GM19452 (cell line): ENCODE measurements around the gene ISOC2.
"Not testable (repeated sequence)": the region's sequence is repeated elsewhere in the genome, so short reads cannot be mapped to it uniquely, and the experiment has no call there.

Experiments used
- ATAC-seq: cut with Tn5 transposase; IDR thresholded peaks from one replicate; pipeline ENCODE4 v1.9.1; 2021; ENCODE audit not compliant: unreplicated experiment

The ISOC2 gene

GRCh38 chr19:55418185-55418584, 43.3 kb downstream of the ISOC2 start:
- ATAC-seq: no peak

GRCh38 chr19:55410168-55410567, 51.3 kb downstream of the ISOC2 start:
- no peak for ATAC-seq

- not testable (repeated sequence) for ATAC-seq
These were observed 52.3 kb downstream of the ISOC2 start for GRCh38 chr19:55409179-55409578.

- ATAC-seq: no peak
These were observed 52.9 kb downstream of the ISOC2 start for GRCh38 chr19:55408533-55408872.

GRCh38 chr19:55407800-55408532, 53.5 kb downstream of the ISOC2 start:
- peak; percentile 79 for ATAC-seq

GRCh38 chr19:55407550-55407799, 54.0 kb downstream of the ISOC2 start, which contains the start of gene UBE2S:
Gene UBE2S (minus strand): TSS chr19:55407788. CDS start chr19:55407589, 199 bp downstream.
- peak; percentile 27 for ATAC-seq

GRCh38 chr19:55406826-55407549, 54.5 kb downstream of the ISOC2 start:
- no peak for ATAC-seq

- no peak for ATAC-seq
These were observed 55.2 kb downstream of the ISOC2 start for GRCh38 chr19:55406091-55406825.

- ATAC-seq: no peak
These were observed 55.8 kb downstream of the ISOC2 start for GRCh38 chr19:55405638-55406037.
